Activated CD4-positive, alpha-beta T cell treated with anti-CD3 and anti-CD28 coated beads for 24 hours (primary cell): ENCODE results near the gene GALC.
A peak's percentile ranks its signal among the peaks of the same experiment; 100 is the strongest.

ENCODE experiments used
- DNase-seq, 2 donors: peaks; one replicate each; pipeline ENCODE4 v3.0.0-alpha.2; 2020; ENCODE audit warnings: low read depth in 2 of 2

The GALC gene

DNA sequence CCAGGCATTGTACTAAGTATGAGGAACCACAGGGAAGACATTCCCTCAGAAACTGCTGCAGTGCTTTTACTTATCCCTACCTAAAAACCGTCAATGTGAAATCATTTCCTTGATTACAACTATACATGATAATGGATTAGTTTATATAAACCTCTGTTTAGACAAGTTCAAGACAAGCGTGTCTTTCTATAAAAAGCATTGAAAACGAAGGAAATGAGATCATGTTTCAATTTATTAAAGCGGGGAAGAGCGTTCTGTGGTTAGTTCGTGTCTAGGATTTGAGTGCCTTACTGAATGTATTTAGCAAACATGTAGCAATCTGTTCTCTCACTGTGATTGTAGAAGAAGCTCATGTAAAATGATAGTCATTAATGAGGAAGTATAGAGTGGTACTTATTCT is 37.5 kb downstream of the GALC start:
- DNase-seq = no peak

- DNase-seq = no peak
Measured at GRCh38 chr14:87952307-87953094, 40.5 kb downstream of the GALC start.

DNA sequence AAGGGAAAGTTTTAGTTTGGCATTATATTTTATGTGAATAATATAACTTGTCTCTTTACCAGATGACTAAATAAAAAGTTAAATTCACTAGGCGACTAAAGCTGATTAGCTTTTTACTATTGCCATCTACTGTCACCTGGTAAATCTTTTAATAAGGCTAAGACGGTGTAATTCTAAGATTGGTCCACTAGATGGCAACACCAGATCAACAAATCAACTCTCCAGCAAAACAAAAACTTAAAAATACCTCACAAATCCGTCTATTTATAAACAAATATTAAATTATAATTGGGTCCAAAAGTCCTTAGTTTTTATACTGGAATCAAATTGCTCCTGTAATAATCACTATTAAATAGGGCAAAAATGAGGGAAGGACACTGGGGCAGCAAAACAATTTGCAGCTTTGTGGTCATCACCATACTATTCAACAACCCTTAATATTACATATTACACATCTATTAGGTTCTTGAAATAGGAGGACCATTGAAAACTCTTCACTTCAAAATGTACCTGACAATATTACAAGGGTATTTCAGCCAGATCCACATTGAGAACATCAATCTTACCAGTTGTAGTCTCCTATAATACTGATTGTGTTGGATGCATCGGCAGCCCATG is 47.9 kb downstream of the GALC start:
- DNase-seq = peak in 1 of 2 donors; percentile 3

DNA sequence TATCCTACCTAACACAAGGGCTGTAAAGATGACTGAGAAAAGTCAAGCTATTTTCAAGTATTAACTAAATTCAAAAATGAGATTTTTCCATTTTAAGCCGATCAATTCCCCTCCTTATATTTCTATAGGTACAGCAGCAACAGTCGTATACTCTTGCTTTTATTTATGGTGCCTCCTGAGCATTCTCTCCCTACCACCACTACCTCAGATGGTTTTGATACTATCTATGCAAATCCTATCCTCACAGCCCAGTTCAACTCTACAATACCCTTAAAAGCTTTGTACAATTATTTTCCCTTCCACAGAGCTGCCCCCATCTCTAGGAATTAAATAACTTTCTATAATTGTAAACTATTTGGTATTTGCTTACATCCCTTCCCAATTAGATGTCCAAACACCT is 52.1 kb downstream of the GALC start:
- no peak for DNase-seq

- no peak for DNase-seq
Measured at GRCh38 chr14:87940382-87940781, 52.6 kb downstream of the GALC start.

GRCh38 chr14:87935886-87936285 is 57.1 kb downstream of the GALC start:
- DNase-seq = no peak

- DNase-seq = no peak
Measured at GRCh38 chr14:87935081-87935828, 57.7 kb downstream of the GALC start.

- DNase-seq = no peak
Measured at GRCh38 chr14:87934185-87934584, 58.8 kb downstream of the GALC start.

- no peak for DNase-seq
Measured at GRCh38 chr14:87916886-87917275, 76.1 kb downstream of the GALC start.

DNA sequence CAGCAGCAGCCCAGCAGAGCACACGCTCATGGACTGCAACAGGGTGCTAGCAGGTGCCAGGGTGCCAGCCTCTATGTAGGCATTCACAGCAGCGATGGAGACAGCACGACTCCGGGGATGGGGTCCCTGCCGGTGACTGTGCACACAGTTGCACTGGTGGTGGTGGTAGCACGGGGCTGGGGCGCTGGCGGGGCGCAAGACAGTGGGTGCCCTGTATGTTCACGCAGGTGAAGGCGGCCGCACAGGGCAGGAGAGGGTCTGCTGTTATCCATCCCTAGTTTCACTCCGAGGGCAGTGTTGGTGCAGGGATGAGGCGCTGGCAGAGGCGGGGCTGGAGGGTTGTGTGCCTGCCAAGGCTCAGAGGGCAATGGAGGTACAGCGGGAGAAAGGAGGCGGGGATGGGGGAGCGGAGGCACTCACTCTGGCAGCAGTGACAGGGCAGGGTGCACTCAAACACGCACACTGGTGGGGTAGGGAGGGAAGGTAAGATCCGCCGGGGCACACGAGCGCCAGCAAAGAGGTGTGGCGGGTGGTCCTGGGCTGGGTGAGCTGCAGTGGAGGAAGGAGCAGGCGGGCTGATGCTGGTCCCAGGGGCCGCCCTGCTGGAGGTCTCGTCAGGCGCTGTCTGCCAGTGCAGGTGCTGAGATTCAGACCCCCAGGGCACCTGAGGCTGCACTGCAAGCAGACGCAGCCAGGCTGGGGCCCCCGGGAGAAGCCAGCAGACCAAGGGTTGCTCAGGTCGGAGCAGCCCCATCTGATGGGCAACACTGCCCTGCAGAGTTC is 76.7 kb downstream of the GALC start:
- no peak for DNase-seq

DNA sequence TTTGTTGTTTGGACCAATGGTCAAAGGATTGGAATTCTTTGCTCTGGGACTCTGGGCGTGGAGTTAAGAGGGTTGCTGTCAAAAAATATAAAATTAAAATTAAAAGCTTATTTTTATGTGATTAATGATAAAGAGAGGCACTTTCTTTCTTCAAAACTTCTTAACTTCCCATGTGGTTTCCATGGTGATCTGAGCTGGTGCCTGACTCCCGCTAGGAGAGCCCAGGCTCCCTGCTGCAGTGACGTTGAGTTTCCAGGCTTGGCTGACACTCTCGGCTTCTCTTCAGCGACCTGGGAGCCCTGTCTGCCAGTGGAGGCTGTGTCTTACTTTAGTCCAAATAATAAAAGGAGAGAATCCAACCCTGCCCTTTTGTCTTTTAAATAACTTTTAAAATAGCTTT is 84.4 kb downstream of the GALC start:
- no peak for DNase-seq

- no peak for DNase-seq
Measured at GRCh38 chr14:87901652-87902051, 91.3 kb downstream of the GALC start.

DNA sequence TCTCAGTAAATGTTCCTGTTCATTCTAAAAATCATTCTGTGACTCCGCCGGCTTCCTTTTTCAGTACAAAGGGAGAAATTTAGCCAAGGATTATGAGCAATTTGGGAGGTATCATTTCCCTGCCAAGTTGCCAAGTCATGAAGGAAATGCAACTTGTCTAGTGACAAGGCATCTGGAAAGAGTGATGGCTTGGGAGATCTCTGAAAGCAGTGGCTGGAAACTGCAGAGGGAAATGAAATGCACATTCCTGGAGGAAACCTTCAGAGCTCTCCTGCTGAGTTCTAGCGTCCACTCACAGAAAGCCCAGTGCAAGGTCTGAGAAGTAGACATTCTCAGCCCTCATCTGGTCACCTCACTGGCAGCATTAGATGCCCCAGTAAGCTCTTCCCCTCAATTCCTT is 91.7 kb downstream of the GALC start:
- DNase-seq = no peak

GRCh38 chr14:87899228-87899627 is 93.8 kb downstream of the GALC start:
- DNase-seq = no peak

GRCh38 chr14:87898301-87898700 is 94.7 kb downstream of the GALC start:
- no peak for DNase-seq

GRCh38 chr14:87896393-87897380 is 96.3 kb downstream of the GALC start:
- DNase-seq = no peak

GRCh38 chr14:87894920-87895319 is 98.1 kb downstream of the GALC start:
- DNase-seq = no peak

DNA sequence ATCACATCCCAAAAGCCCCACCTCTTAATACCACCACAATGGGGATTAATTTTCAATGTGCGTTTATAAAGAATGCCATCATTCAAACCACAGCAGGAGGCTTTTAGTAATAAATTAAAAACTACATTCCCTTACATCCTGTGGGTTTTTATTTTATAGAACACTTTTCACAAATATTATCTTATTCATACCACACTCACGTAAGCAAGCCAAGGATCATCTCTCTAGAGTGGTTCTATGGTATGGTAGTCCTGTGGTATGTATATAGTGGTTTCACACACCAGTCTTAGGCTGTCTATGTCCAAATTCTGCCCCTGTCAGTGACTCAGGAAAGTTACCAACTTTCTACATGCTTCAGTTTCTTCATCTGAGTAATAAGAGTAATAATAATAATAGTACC is 100.2 kb downstream of the GALC start:
- no peak for DNase-seq

DNA sequence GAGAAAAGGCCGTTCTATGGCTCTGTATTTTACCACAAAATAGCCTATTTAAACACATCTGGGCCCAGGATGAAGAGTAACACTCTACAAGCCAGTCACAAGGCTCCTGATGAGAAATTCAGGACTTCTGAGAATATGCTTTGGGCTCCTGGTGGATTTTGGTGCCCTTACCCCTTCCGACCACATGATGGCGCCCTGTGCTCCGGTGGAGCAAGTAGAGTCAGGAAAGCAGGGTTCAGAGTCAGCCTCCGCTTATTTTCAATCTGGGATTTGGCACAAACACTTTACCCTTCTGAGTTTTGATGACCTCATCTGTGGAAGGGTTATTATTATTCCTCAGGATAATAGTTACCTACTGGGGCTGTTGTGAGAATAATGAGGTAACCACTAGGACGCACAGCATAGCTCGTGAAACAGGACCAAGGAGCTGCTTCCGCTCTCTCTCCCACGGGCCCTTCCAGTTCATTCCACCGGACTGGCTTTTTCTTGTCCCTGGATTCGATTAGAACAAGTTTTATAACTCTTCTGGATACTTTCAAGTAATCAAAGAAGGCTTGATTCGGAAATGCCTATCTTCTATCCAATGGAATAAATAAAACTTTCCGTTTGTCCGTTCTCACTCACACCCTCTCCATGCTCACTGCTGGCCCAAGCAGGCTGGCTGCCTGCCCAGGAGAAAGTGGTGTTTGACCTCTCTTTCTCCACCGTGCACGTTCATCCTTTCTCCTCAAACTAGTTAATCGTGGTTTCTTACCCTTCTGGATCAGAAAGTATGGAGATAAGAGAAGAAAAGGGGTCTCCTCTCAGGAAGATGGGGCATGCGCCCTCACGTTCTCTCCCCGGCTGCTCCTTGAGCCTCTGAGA is 104.6 kb downstream of the GALC start:
- peak in 1 of 2 donors; percentile 11 for DNase-seq

DNA sequence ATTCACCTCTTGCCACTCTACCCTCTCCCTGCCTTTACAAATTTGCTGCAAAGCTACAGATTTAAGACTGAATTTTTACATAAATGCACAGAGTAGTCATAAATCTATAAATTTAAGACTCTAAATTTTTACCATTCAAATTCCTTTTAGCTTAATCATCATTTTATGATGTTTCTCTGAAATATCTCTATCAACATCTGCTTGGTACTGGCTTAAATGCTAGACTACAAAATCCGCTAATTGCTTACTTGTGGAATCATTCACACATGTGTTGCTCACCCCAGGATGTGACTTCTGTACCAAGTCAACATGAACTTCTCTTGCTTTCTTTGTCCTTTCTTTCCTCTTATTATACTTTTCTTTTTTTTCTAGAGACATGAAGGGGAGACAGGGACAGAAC is 109.2 kb downstream of the GALC start:
- DNase-seq = no peak
